ENCODE measurements around the gene LOXL3.

DNA sequence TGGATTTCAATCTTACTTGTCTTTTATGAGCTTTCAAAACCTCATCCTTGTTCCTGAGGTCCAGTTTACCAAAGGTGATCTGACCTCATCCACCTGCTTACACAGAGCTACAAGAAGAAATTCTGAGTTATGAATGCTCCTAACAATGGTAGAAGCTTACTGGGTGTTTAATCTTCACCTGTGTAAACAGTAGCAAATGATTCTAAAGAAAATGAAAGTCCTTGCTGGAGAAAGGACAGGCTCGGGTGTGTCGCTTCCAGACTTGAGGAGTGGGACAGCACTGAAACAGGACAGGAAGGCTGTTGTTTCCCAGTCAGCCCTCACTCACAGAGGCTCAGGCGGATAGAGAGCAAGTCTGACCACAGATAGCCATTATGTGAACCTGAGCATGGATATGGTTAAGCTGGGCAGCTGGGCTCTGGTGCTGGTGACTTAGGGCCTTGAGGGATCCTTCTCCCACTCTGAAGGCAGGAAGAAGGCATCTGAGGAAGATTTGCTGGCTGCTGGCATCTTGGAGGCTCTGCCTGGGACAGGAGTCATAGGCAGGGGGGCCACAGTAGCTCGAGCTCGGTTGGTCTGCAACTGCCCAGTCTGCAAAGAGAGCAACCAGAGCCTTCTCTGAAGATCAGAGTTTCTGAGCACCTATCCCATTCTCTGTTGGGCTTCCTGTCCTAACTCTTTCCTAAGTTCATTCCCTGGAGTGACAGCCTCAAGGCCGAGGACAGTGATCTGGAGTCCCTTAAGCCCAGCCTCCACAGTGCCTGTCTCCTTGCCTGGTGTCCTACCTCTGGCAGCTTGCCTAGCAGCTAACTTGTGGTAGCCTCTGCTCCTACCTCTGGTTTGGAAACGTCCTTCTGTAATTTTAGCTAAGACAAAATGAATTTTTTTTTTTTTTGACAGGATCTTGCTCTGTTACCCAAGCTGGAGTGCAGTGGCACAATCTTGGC is 4.8 kb upstream of the LOXL3 start:
- TF ChIP-seq, protein P1, sequence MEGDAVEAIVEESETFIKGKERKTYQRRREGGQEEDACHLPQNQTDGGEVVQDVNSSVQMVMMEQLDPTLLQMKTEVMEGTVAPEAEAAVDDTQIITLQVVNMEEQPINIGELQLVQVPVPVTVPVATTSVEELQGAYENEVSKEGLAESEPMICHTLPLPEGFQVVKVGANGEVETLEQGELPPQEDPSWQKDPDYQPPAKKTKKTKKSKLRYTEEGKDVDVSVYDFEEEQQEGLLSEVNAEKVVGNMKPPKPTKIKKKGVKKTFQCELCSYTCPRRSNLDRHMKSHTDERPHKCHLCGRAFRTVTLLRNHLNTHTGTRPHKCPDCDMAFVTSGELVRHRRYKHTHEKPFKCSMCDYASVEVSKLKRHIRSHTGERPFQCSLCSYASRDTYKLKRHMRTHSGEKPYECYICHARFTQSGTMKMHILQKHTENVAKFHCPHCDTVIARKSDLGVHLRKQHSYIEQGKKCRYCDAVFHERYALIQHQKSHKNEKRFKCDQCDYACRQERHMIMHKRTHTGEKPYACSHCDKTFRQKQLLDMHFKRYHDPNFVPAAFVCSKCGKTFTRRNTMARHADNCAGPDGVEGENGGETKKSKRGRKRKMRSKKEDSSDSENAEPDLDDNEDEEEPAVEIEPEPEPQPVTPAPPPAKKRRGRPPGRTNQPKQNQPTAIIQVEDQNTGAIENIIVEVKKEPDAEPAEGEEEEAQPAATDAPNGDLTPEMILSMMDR (IDR thresholded peaks at IDR 0.05), result no peak
- TF ChIP-seq EZH2 (IDR thresholded peaks at IDR 0.05; ENCODE audit: borderline replicate concordance, insufficient read depth, low read depth, low read length, poor library complexity, severe bottlenecking), result no peak
